NCI-H2107 treated with DMSO at 0.1 percent for 48 hours (cell line): Measurements from ENCODE around the gene CYSLTR2.

ENCODE experiments used
- DNase-seq: peaks from one replicate; lab custom pipeline; 2025; ENCODE audit not compliant: unreplicated experiment; lab: John Stamatoyannopoulos, UW

CYSLTR2 gene, protein sequence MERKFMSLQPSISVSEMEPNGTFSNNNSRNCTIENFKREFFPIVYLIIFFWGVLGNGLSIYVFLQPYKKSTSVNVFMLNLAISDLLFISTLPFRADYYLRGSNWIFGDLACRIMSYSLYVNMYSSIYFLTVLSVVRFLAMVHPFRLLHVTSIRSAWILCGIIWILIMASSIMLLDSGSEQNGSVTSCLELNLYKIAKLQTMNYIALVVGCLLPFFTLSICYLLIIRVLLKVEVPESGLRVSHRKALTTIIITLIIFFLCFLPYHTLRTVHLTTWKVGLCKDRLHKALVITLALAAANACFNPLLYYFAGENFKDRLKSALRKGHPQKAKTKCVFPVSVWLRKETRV

GRCh38 chr13:48653472-48653939 is at the start of gene CYSLTR2:
TSS of gene CYSLTR2 (plus strand) at chr13:48653929. CDS start at chr13:48706818, 52,889 bp downstream.
- DNase-seq, result no peak

- no peak for DNase-seq
These were observed 38.7 kb upstream of the CYSLTR2 start for GRCh38 chr13:48615049-48615448.

DNA sequence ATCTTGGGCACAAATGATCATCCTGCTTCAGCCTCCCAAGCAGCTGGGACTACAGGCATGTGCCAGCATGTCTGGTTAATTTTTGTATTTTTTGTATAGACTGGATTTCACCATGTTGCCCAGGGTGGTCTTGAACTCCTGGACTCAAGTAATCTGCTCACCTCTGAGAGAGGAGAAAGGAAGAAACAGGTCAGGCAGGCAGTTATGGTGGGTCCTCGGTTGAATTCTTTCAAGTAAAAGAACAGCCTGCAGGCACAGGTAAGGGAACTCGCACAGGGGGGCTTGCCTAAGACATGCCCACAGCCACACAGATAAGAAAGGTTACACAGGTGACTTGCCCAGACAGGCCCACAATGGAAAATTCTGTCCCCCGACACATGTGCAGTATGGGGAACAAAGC is 34.8 kb upstream of the CYSLTR2 start:
- DNase-seq, result no peak

- DNase-seq, result no peak
These were observed 32.7 kb upstream of the CYSLTR2 start for GRCh38 chr13:48621056-48621455.

GRCh38 chr13:48624016-48624415 is 29.7 kb upstream of the CYSLTR2 start:
- no peak for DNase-seq

GRCh38 chr13:48624858-48625257 is 28.9 kb upstream of the CYSLTR2 start:
- no peak for DNase-seq

DNA sequence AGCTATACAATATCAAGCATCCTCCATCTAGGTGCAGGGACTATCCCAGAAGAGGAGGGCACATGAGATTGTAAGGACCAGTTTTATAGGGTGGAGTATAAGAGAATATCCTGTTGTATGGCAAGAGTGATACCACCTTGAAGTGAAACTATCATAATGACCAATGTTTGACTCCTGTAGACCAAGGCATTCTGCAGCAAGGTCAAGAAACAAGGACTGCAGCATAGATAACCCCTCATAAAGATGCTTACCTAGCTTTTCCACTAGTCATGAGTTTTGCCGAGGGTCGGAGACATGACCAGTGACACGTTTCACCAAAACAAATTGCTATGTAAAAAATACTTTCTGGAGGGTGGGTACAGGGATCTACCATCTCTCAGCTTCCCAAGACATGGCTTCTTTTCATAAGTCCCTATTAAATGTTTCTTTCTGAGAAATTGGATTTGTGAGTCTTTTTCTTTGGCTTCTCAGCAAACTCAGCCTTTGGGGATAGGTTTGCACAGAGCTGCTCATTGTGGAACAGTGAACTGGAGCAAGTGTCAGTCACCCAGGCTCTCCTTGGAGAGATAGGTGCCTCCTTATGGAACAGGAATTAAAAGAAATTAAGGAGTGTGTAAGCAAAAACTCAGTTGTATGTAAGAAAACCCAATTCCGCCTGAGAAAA is 28.2 kb upstream of the CYSLTR2 start:
- DNase-seq, result no peak

- no peak for DNase-seq
These were observed 27.7 kb upstream of the CYSLTR2 start for GRCh38 chr13:48626077-48626449.

DNA sequence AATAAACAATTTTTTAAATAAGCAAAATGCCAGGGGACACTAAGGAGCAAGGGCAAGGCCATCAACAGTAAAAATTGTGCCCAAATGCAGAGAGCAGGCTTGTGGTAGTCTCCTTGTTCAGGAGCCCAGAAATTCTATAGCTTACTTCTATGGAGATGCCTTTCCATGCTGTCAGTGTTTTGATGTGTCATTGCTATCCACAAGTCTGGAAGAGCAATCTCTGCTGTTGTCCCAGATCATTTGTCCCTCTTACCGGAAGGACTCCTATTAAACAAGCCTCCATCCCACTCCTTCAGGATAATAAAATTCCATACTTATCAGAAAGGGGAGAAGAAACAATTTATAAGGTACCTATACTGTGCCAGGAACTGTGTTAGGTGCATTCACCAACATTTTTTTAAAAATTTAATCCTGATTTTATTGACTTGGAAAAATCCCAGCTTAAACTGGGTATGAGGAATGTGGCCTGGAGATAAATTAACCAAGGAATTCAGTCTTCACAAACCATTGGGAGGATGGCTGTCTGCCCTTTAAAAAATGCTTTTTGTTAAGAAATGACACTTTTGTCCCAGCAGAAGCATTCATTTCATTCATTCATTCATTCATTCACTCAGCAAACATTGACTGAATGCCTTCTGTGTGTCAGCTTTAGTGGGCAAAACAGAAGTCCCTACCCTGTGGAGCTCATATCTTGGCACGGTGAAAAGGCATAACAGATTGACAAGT is 26.8 kb upstream of the CYSLTR2 start:
- no peak for DNase-seq

- no peak for DNase-seq
These were observed 24.5 kb upstream of the CYSLTR2 start for GRCh38 chr13:48629277-48629676.

GRCh38 chr13:48630291-48630690 is 23.4 kb upstream of the CYSLTR2 start:
- DNase-seq, result no peak

DNA sequence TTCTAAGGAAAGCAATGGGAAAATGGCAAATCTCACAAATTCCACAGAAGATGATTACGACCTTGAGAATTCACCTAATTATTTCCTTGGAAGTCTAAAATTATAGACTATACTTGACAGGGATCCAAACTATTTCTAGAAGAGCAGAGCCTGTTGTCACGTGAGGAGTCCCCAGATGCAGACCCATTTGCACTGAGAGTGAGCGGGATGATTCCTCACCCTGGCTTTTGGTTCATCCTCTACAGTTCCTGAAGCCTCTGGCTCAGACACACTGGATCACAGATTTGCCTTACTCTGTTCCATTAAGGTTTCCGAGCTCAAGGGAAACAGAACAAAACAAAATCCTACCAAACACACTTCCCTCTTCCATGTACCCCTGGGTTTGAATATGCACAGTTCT is 23.0 kb upstream of the CYSLTR2 start:
- DNase-seq, result no peak

- DNase-seq, result no peak
These were observed 22.3 kb upstream of the CYSLTR2 start for GRCh38 chr13:48631441-48631840.

DNA sequence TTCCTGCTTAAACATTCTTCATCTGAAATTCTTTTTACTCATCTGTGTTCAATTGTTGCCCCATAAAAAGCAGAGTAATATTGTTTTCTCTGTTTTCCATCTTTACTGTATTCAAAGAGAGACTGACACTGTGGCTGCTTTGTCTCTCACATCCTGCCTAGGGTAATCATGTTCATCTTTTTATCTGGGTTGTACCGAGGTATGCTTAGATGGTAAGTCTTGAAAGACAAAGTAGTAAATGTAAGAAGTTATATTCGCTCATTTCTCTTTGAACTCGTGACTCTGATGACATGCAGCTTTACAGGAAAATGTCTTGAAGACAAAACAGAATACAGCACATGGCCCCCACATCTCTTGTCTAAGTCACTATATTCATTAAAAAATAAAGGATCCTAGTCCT is 20.0 kb upstream of the CYSLTR2 start:
- DNase-seq, result no peak

GRCh38 chr13:48634636-48635035 is 19.1 kb upstream of the CYSLTR2 start:
- no peak for DNase-seq

GRCh38 chr13:48635478-48635877 is 18.3 kb upstream of the CYSLTR2 start:
- no peak for DNase-seq

DNA sequence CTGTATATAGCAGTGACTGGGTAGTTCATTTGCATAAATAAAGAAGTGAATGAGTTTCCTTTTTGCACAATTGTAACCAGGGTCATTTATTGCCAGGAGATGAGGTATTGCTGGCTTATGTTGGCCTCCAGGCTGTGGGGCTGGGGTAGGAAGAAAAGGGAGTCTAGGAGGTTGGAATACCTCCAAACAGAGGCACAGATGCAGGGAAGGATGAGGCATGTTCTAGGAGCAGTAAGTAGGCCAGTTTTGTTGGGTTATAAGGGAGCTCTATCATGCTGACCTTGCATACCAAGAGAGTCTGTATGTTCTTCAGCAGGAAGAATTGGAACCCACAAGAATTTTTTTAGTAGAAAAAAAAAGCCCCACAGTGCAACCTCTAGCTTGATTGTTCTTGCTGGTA is 17.2 kb upstream of the CYSLTR2 start:
- DNase-seq, result no peak

DNA sequence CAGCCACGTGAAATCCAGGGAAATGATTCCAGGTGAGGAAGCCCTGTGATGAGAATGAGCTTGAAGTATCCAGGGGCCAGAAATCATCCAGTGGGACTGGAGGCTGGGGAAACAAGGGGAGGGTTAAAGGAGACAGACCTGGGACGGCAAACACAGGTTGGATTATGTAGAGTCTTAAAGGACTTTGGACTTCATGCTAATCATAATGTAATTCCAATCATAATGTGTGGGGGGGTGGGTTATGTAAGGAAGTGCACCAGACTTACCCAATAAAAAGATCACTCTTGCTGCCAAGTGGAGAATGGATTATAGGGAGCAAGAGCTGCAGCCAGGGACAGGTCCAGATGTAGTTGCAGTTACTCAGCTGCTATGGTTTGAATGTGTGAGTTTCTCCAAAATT is 16.1 kb upstream of the CYSLTR2 start:
- DNase-seq, result no peak

GRCh38 chr13:48640767-48641166 is 13.0 kb upstream of the CYSLTR2 start:
- DNase-seq, result no peak

- no peak for DNase-seq
These were observed 12.3 kb upstream of the CYSLTR2 start for GRCh38 chr13:48641404-48641803.

DNA sequence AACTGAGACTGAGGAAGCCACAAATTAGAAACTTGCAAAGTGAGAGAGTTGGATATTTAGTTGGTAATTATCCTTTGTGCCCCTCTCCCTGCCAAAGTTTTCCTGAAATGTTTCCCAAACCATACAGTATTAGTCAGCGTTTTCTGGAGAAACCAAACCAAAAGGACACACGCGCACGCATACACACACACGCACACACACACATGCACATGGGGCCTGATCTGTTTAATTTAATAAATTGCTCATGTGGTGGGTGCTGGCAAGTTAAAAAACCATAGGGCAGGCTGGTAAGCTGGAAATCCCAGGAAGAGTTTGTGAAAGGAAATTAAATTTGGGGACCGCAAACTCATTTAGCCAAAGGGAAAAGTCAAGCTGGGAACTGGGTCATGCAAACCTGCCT is 11.7 kb upstream of the CYSLTR2 start:
- no peak for DNase-seq

- DNase-seq, result no peak
These were observed 10.6 kb upstream of the CYSLTR2 start for GRCh38 chr13:48643159-48643558.
